ENCODE results near the gene COBL.

DNA sequence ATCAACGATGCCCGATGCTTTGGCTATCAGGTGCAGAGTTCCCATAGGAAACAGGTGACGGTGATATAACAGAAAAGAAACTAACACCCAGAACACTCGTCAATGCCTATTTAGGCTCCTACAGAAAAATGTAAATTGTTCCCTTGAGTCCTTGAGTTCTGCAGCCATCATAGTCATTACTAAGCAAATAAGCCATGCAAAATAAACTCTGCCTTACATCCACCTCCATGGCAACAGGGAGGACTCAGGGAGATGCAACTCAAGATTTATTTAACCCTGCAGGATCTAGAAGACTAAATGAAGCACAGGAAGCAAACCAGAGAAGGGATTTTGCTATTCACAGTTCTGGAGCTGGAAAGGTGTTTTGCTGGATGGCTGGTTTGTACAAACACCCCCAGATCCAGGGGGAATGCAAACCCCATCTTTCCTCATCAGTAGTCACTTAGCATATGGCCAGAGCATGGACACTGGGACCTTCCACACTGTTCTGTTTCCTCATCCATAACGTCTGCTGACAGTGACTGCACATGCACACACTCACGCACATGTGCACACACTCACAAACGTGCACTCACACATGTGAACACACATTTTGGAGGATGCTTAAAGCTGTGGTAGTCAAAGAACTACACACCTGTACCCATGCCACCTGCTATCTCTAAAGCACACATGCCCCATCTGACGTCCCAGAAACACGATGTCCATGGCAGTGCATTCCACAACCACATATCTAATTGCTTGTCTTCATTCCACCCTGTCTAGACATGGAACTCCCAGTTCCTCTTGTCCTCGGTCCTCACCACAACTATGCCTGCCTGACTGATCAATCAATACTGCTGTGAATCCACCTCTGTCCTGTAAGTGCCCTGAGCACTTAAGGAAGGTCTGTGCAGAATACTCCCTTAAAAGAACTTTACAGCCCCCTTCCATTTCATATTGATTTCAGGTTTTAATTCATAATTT is 178.2 kb downstream of the COBL start:
- no peak for TF ChIP-seq CTBP1 (IDR thresholded peaks at IDR 0.05; ENCODE audit: borderline replicate concordance)
- no peak for TF ChIP-seq ZNF384 (IDR thresholded peaks at IDR 0.05)
- TF ChIP-seq FOXA1 (IDR thresholded peaks at IDR 0.05): no peak
- no peak for TF ChIP-seq HDGF (IDR thresholded peaks at IDR 0.05; ENCODE audit: borderline replicate concordance)
- TF ChIP-seq ELF4 (IDR thresholded peaks at IDR 0.05): no peak
- no peak for TF ChIP-seq NFRKB (IDR thresholded peaks at IDR 0.05)
- TF ChIP-seq SP1 (IDR thresholded peaks at IDR 0.05): no peak
- TF ChIP-seq TARDBP (IDR thresholded peaks at IDR 0.05): no peak
